K562 treated with DMSO at 1 percent for 12 hours (cell line): Measurements from ENCODE around the gene PCBD1. TPM values are rescaled to one million over a fixed set of nuclear protein-coding genes. Genes with fewer than 3 reads are reported as not detected.

Experiments
- total RNA-seq: library from RNA; unstranded; fragments of 300-600 nt; gene quantifications from 2 replicates; pipeline ENCODE4 v1.2.3, GENCODE V29; 2022; ENCODE audit not compliant: insufficient read depth

PCBD1 gene
- total RNA-seq, result 75.7 and 80.4 TPM in 2 replicates

DNA sequence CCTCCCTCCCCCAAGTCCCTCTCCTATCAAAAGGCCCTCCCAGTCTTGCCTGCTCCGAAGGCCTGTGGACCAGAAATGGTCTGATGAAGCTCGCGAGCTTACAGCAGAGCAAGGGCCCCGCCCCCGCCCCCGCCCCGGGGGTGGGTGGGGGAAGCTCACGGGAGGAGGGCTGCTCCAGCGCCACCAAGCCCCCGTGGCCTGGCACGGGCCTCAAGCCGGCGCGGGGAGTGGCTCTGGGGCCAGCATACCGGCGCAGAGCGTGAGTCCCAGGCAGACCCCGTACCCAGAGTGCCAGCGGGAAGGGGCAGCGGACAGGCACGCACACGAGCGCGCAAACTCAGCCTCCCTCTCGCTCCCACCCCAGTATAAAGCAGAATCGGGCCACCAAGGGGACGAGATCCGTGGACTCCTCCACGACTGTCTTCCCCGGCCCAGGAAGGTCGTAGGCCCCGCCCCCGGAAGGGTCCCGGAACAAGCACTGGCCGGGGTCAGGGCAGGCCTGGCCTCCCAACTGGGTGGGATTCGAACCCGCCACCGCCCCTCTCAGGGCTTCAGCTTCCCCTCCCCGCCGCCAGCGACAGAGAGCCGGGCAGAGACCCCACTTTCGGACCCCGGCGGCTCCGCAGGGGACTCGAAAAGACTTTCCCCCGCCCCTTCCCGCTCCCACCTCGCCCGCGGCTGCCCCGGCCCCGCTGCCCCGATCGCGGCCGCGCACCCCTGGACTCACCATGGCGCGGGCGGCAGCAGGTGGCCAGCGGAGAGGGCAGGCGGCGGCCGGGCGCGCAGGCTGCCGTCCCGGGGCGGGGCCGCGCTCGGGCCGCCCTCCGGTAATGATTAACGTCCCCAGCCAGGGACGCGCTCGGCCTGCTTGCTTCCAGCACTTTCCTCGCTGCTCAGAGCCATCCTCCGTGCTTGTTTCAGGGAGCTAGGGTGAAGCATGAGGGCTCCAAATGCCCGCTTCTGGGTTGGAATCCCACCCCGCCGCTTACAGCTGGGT is at the start of gene PCBD1:
Gene PCBD1, minus strand, starts transcription at position 762 of the 997 bp plus-strand sequence. Its CDS starts 32 bp downstream, at position 730.

Other genes with a start within 250 kb of the PCBD1 start
- 21.5 and 42.6 TPM in 2 replicates for gene ADAMTS14, start 216.1 kb downstream of the PCBD1 start, total RNA-seq
- not detected in 2 replicates for gene TBATA, start 103.2 kb downstream of the PCBD1 start, total RNA-seq
- 6.0 and 15.1 TPM in 2 replicates for gene SGPL1, start 72.6 kb downstream of the PCBD1 start, total RNA-seq